Subcutaneous adipose tissue (tissue), 4 donors: ENCODE measurements around the gene IL18RAP. TPM values are rescaled to one million over a fixed set of nuclear protein-coding genes. Genes with fewer than 3 reads are reported as not detected.

Experiments
- CTCF ChIP-seq: fragments of 450-650 bp; IDR thresholded peaks from one replicate; pipeline ENCODE4 v1.5.1; 2016; ENCODE audit warnings: low read depth, mild to moderate bottlenecking, control low read depth, antibody characterized with exemption, moderate library complexity
- total RNA-seq, 4 donors: library from RNA; depleted of rRNA; stranded (reverse); fragments of >200 nt; gene quantifications; one replicate each; pipeline ENCODE4 v1.1.0, GENCODE V29; 2016

Gene IL18RAP
- total RNA-seq: 1 to 10 TPM; 2.0 to 7.2 (median 3.6) TPM

- TF ChIP-seq CTCF: no peak
Measured at GRCh38 chr2:102422910-102423309, at the start of gene IL18RAP. Gene IL18RAP (plus strand): TSS chr2:102423160. CDS start chr2:102423278, 118 bp downstream.

- TF ChIP-seq CTCF: no peak
Measured at GRCh38 chr2:102376052-102376591, 46.8 kb upstream of the IL18RAP start.

GRCh38 chr2:102383722-102384121, 39.2 kb upstream of the IL18RAP start:
- TF ChIP-seq CTCF: no peak

GRCh38 chr2:102385522-102385921, 37.4 kb upstream of the IL18RAP start:
- no peak for TF ChIP-seq CTCF

- TF ChIP-seq CTCF: no peak
Measured at GRCh38 chr2:102386004-102386403, 37.0 kb upstream of the IL18RAP start.

GRCh38 chr2:102386867-102387541, 36.0 kb upstream of the IL18RAP start:
- TF ChIP-seq CTCF: no peak

GRCh38 chr2:102387763-102388546, 35.0 kb upstream of the IL18RAP start:
- TF ChIP-seq CTCF: no peak
